Heart left ventricle (tissue), 13 donors: ENCODE data around the gene RRAS2.

ENCODE experiments used
- CTCF ChIP-seq, 12 donors: fragments of 200-600 bp; sonication (generic) in 4 of 12; IDR thresholded peaks; one replicate each; pipeline versions ENCODE4 v1.5.0 to v1.8.0; 2018 to 2022; ENCODE audit warnings: antibody characterized with exemption in 12 of 12, mild to moderate bottlenecking in 5 of 12
- POLR2A ChIP-seq, 2 donors: fragments of 450-650 bp; IDR thresholded peaks; one replicate each; pipeline ENCODE4 v1.6.1; 2017; ENCODE audit warnings: antibody characterized with exemption in 2 of 2, mild to moderate bottlenecking in 2 of 2, moderate library complexity in 2 of 2
- donor health status: ischemic (EF 13 %, LVEDD 7.1; RV severe dilation, severe dysfunction).
- donor health status: DM: no; HTN: yes; CAD: no.
- donor health status: DM: no; HTN: no; CAD: no.
- donor health status: ischemic (EF 25% LVEDD 6.9; RV normal size, moderate dysfunction).
- donor health status: ischemic (EF 25% LVEDD 5.7; RV mildly dilated, moderate dysfunction).
- donor health status: ischemic (EF 35%, LVEDD 5.7; RV mildly dilated, moderate dysfunction).
- donor health status: nonischemic (EF 11% LVEDD 7.7; RV severe dilation, severe dysfunction).
- donor health status: DM: yes; HTN: yes; CAD: no.
- donor health status: PGD.
- donor health status: ischemic (EF 29% LVEDD 5.4; RV normal size, mild dysfunction).
- donor health status: nonischemic (EF 23%, LVEDD 6.1; RV moderate dilation, normal function).

- TF ChIP-seq CTCF (IDR thresholded peaks at IDR 0.05) (no peak), POLR2A (IDR thresholded peaks at IDR 0.05) (no peak)
Measured at GRCh38 chr11:14318581-14318981, 40.4 kb downstream of the RRAS2 start.
